ENCODE data around the gene RUNX1.

The RUNX1 gene

DNA sequence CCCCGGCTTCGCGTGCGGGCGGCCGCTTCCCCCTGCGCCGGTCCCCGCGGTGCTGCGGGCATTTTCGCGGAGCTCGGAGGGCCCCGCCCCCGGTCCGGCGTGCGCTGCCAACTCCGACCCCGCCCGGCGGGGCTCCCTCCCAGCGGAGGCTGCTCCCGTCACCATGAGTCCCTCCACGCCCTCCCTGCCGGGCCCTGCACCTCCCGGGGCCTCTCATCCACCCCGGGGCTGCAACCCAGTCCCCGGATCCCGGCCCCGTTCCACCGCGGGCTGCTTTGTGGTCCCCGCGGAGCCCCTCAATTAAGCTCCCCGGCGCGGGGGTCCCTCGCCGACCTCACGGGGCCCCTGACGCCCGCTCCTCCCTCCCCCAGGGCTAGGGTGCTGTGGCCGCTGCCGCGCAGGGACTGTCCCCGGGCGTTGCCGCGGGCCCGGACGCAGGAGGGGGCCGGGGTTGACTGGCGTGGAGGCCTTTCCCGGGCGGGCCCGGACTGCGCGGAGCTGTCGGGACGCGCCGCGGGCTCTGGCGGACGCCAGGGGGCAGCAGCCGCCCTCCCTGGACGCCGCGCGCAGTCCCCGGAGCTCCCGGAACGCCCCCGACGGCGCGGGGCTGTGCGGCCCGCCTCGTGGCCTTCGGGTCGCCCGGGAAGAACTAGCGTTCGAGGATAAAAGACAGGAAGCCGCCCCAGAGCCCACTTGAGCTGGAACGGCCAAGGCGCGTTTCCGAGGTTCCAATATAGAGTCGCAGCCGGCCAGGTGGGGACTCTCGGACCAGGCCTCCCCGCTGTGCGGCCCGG is 159.2 kb downstream of the RUNX1 start:
- DNase-seq, result peak; percentile 88

GRCh38 chr21:34889320-34889675 is 159.8 kb downstream of the RUNX1 start:
- peak; percentile 80 for DNase-seq

GRCh38 chr21:34888569-34889319 is 160.4 kb downstream of the RUNX1 start:
- DNase-seq, result peak; percentile 92

- peak; percentile 74 for DNase-seq
Observed at GRCh38 chr21:34887725-34888568, 161.2 kb downstream of the RUNX1 start.

DNA sequence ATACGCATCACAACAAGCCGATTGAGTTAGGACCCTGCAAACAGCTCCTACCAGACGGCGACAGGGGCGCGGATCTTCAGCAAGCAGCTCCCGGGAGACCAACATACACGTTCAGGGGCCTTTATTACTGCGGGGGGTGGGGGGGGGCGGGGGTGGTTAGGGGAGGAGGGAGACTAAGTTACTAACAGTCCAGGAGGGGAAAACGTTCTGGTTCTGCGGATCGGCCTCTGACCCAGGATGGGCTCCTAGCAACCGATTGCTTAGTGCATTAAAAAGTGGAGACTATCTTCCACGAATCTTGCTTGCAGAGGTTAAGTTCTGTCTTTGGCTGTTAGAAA is 162.0 kb downstream of the RUNX1 start:
- peak; percentile 56 for DNase-seq

- peak; percentile 64 for DNase-seq
Observed at GRCh38 chr21:34886240-34887104, 162.6 kb downstream of the RUNX1 start.

DNA sequence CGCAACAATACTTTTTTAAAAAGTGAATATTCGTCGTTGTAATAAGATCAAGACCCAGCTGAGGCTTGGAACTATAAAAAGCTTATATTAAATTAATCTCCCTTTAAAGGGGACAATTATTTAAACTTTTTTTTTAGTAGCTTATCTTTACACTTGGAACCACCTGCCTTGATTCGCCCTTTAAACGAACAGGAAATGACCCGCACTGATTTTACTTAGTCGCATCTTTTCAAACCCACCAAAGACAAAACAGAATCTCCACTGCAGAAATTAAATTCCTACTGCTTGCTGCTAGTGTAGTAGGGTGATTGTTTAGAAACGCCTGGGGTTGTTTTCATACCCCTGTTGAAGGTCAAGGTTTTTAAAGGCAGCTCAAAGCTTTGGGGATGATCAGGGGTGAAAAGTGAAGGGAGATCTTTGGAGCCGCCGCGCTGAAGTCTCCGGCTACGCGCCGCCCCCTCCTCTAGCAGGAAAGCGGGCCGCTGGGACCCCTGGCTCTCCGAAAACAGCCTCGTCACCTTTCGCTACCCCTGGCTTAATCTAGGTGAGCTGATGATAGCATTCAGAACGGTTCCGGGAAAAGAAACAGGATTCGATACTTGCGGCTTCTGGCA is 163.4 kb downstream of the RUNX1 start:
- DNase-seq, result peak; percentile 63

DNA sequence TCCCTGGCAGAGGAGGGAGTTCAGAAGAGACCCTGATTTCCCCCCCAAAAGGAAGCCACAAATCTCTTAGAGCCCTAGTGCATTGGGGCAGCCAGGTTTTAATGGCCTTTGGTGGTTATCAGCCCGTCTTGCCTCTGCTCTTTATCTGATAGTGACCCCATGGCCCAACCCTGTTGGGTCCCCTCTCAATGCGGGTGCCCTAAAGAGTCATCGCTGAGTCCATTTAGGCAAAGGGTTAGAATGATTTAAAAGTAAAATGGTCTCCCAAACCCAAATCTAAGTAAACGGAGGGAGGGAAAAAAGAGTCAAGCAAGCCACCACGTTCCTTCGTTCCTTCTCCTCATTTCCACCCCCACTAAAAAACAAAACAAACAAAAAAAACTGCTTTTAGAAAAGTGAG is 164.0 kb downstream of the RUNX1 start:
- no peak for DNase-seq

DNA sequence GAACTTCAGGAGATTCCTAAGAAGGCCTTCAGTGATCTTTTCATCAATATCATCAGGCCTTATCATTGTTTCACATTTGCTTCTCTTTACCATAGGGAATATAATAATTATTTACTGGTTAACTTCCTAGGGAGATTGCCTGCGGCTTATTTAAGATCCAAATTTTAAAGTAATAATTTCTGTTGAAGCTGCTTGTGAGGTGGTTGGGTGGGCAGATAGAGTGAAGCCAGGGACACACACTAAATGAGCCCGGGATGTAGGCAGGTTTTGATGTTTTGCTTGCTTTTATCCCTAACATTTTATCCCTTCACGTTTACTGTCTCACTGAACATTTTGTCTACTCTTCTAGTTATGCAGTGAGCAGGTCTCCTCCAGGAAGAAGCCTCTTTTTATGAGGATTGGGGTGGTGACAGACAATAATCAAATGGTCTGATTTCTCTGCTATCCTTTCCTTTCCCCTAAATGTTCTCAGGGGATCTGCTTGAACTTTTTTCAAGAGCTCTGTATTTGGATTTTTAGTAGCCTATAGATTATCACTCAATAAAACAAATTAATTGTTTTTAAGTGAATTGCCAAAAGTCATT is 164.7 kb downstream of the RUNX1 start:
- DNase-seq, result no peak

GRCh38 chr21:34883491-34884271 is 165.4 kb downstream of the RUNX1 start:
- DNase-seq, result no peak

DNA sequence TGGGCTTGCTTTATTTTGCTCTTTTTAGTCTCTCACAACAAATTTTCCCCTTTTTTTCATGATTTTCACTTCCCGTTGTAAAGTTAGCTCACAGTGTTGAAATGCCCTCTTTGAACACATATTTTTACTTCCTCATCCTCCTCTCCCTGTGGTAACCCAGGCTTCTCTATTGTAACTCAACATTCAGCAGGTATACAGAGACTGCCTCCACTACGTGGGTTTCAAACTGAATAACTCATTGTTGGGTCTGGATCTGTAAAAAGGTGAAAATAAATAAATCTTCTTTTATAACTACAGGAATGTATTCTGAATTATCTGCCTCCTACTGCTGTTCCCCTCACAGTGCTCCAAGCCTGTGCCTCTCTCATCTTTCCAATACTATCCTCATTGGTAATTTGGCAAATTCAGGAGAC is 166.4 kb downstream of the RUNX1 start:
- DNase-seq, result no peak

GRCh38 chr21:34881839-34882371 is 167.2 kb downstream of the RUNX1 start:
- DNase-seq, result no peak

GRCh38 chr21:34881421-34881820 is 167.7 kb downstream of the RUNX1 start:
- no peak for DNase-seq

GRCh38 chr21:34880401-34880800 is 168.7 kb downstream of the RUNX1 start:
- no peak for DNase-seq

DNA sequence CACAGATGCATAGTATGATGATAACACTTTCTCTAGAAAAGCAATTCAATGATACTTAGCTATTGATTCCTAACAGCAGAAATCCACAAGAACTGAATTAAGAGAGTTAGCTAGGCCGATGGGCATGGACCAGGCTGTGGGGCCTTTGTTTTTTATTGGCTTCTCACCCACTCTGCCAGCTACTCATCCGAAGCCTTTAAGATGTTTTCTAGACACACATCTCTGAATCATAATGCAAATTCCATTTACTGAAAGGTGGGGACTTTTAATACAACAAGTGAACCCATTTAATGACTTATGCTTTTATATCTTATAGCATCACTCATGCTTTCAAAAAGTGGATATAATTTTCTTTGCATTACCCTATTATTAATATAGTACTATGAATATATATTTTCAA is 170.2 kb downstream of the RUNX1 start:
- no peak for DNase-seq

GRCh38 chr21:34878501-34878900 is 170.6 kb downstream of the RUNX1 start:
- DNase-seq, result no peak

DNA sequence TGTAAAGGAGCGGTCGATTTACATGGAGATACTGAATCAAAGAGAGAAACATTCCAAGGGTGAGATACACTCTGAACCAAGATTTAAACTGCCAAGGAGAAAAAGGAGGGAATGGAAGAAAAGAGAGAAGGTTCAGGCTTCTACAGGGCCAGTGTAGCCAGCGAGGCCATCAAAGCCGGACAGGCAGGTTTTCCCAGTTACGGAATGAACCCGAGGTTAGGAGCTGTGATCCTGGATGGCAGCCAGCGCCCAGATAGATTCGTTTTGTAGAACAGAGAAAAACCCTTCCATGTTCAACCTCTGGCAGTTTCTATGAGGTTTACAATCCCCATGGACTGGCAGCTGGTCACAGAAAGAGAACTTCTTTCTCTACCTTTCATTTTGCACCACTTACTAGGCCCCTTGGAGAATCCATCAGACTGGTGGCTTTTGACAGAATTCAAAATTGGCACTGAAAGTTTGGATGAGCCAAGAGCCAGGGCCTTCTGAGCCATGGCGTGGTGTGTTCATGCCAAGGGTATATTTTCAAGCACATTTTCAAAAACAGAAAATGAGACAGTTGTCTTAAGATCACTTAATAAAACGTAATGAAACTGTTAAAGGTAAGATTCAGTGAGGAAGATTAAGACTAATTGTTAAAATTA is 171.5 kb downstream of the RUNX1 start:
- no peak for DNase-seq

- no peak for DNase-seq
Observed at GRCh38 chr21:34875830-34876229, 173.3 kb downstream of the RUNX1 start.

GRCh38 chr21:34874684-34875513 is 174.2 kb downstream of the RUNX1 start:
- no peak for DNase-seq
